AG04450 (cell line): ENCODE results near the gene NUB1. TPM values are rescaled to one million over a fixed set of nuclear protein-coding genes. Genes with fewer than 3 reads are reported as not detected.

Source experiments
- CTCF ChIA-PET: fragments of 300-600, 350-600 bp; formaldehyde crosslinking; extraction: SDS; loops from one replicate; lab custom pipeline; 2022; ENCODE audit warnings: antibody characterized with exemption, inconsistent platforms; lab: Charles Lee
- POLR2A ChIA-PET: fragments of 350-600 bp; formaldehyde crosslinking; extraction: SDS; loops from one replicate; lab custom pipeline; 2021; ENCODE audit warnings: antibody characterized with exemption, inconsistent platforms; lab: Yijun Ruan, JAX
- DNase-seq: peaks from one replicate; pipeline ENCODE4 v3.0.0-alpha.2; 2011; ENCODE audit warnings: low read depth, low spot score
- H3K27ac ChIP-seq: one replicate; pipeline ENCODE4 v1.5.1; 2012; ENCODE audit warnings: low read depth, low read length, control low read depth
- H3K27me3 ChIP-seq: one replicate; pipeline ENCODE4 v1.6.0; 2012; ENCODE audit warnings: low read length; ENCODE audit not compliant: control insufficient read depth, insufficient read depth
- H3K4me3 ChIP-seq: 2 replicates; pipeline ENCODE4 v1.5.1; 2011; ENCODE audit warnings: mild to moderate bottlenecking, low read depth, low read length, control low read depth
- H3K9me3 ChIP-seq: 2 replicates; pipeline ENCODE4 v1.5.1; 2012; ENCODE audit warnings: low read length; ENCODE audit not compliant: control insufficient read depth, insufficient read depth
- CTCF ChIP-seq: IDR thresholded peaks from 2 replicates; pipeline ENCODE4 v1.5.1; 2011; ENCODE audit warnings: low read depth, low read length, control low read depth, inconsistent platforms
- polyA plus RNA-seq: library from polyadenylated mRNA; depleted of rRNA; stranded (reverse); fragments of >200 nt; gene quantifications from 2 replicates; pipeline ENCODE4 v1.2.3, GENCODE V29; 2011

The NUB1 gene
- polyA plus RNA-seq, 1 experiment = 64.1 TPM

DNA sequence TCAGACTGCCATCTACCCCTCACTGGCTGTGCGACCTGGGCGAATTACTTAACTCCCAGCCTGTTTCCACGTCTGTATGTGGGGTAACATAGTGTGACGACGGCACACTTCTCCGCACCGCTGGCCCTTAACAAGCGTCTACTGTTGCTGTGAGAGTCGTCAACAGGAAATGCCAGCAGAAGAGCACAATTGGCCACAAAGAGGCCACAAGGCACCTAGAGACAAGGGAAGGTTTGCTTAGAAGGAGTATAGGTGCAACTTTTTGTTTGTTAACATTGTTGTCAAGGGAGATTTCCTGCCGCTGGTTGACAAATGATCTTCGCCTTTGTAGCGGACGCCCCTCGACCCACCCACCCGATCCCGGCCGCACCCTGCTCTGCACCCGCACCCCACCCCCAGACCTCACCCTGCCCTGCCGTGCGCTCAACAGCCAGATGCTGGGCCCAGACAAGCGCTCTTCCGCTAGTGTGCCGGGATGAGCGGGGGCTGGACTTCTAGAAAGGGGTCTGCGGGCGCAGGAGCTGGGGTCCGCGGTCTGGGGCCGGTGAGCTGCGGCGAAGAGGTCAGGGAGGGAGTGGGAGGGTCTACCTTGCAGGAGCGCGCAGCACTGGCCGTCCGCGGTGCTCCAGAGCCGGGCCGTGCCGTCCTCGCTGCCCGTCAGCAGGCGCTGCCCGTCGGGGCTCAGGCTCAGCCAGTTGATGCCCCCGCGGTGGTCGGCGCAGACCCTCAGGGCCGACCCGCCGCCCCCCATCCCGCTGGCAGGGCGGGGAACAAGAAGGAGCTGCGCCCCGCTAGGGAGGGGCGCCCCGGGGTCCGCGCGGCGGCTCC, 67.4 kb downstream of the NUB1 start:
- ChIA-PET POLR2A (no interaction called here), CTCF (interaction anchor here (0.6 to 1.0 kb wide), 3 partner anchors 41 to 350 kb away, joined by 3 read pairs; no protein-coding TSS in a partner anchor)
- no peak overlapping the region for H3K4me3 ChIP-seq
- peaks cover 69% of the 10 kb centered on the region for H3K27me3 ChIP-seq
- DNase-seq = no peak
- H3K9me3 ChIP-seq = peaks cover 4% of the 10 kb centered on the region; the same call in 1 of the 2 replicates
- TF ChIP-seq CTCF = no peak
- H3K27ac ChIP-seq = no peak overlapping the region

GRCh38 chr7:151409667-151410404, 68.2 kb downstream of the NUB1 start, which contains the start of gene WDR86:
Gene WDR86, minus strand, starts transcription at chr7:151410038. Its CDS starts 449 bp downstream, at chr7:151409589.
- peaks cover 75% of the 10 kb centered on the region for H3K27me3 ChIP-seq
- peak within 1 kb of the TSS; percentile 53 for H3K4me3 ChIP-seq
- H3K9me3 ChIP-seq = peaks cover 4% of the 10 kb centered on the region; the same call in 1 of the 2 replicates
- POLR2A ChIA-PET = no interaction called here
- CTCF ChIA-PET = interaction anchor here (0.6 to 1.0 kb wide), 3 partner anchors 41 to 349 kb away, joined by 3 read pairs; no protein-coding TSS in a partner anchor
- DNase-seq = no peak
- no peak for TF ChIP-seq CTCF
- H3K27ac ChIP-seq = no peak within 1 kb of the TSS

GRCh38 chr7:151410405-151411390, 69.1 kb downstream of the NUB1 start:
- no peak overlapping the region for H3K27ac ChIP-seq
- peaks cover 69% of the 10 kb centered on the region for H3K27me3 ChIP-seq
- H3K9me3 ChIP-seq = peaks cover 4% of the 10 kb centered on the region; the same call in 1 of the 2 replicates
- no peak for TF ChIP-seq CTCF
- no peak for DNase-seq
- CTCF ChIA-PET = interaction anchor here (0.6 to 1.0 kb wide), 2 partner anchors 42 to 222 kb away, joined by 3 to 5 read pairs; no protein-coding TSS in a partner anchor
- POLR2A ChIA-PET = interaction anchor here (1.1 kb wide), 1 partner anchor 38 kb away, joined by 3 read pairs; no protein-coding TSS in a partner anchor
- H3K4me3 ChIP-seq = peak overlapping the region; percentile 53

DNA sequence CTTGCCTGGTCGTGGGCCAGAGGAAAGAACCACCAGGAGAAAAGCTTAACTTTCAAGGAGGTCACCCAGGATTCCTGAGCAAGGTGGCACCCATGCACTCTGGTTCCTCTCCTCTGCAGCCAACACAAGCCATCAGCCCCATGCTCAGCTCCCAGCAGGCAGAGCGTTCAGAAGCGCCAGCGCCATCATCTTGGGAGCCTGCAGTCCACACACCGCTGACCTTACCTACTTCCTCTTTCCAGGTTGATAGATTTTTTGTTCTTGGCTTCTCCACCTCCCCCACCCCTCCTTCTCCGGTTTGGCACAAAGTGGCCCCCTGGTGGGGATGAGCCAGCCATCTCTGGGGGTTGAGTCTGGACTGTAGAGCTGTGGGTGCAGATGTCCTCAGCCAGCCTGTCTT, 69.9 kb downstream of the NUB1 start:
- CTCF ChIA-PET = interaction anchor here (0.6 kb wide), 2 partner anchors 221 to 263 kb away, joined by 5 read pairs; no protein-coding TSS in a partner anchor

More for the DNA sequence above, 69.9 kb downstream of the NUB1 start:
- POLR2A ChIA-PET = interaction anchor here (0.7 to 1.1 kb wide), 2 partner anchors 37 to 618 kb away, joined by 3 read pairs; no protein-coding TSS in a partner anchor
- Histone ChIP-seq H3K4me3 (no peak overlapping the region), H3K27me3 (peaks cover 76% of the 10 kb centered on the region), H3K9me3 (peaks cover 4% of the 10 kb centered on the region; the same call in 1 of the 2 replicates), H3K27ac (no peak overlapping the region)
- no peak for DNase-seq
- no peak for TF ChIP-seq CTCF
